HL-60 (cell line): Measurements from ENCODE around the gene BAHCC1.
A peak's percentile ranks its signal among the peaks of the same experiment; 100 is the strongest.
"Not testable (repeated sequence)": the region's sequence is repeated elsewhere in the genome, so short reads cannot be mapped to it uniquely, and the experiment has no call there.

Experiments used
- DNase-seq, 2 experiments: peaks; one replicate each; pipeline ENCODE4 v3.0.0-alpha.2; 2010 to 2020; ENCODE audit warnings: low read depth in 1 of 2, low spot score in 1 of 2
- H3K27ac ChIP-seq: fragments of 250-450 bp; sonication (Bioruptor Pico); replicated peaks from 2 replicates; pipeline ENCODE4 v1.5.1; 2020; ENCODE audit warnings: mild to moderate bottlenecking, moderate library complexity
- H3K27me3 ChIP-seq: fragments of 250-450 bp; sonication (Bioruptor Pico); 2 replicates; pipeline ENCODE4 v1.5.1; 2021; ENCODE audit warnings: mild to moderate bottlenecking, moderate library complexity; ENCODE audit not compliant: insufficient read depth, poor library complexity, severe bottlenecking
- H3K4me3 ChIP-seq: replicated peaks from 2 replicates; pipeline ENCODE4 v1.5.1; 2011; ENCODE audit warnings: mild to moderate bottlenecking, control low read depth, low read length; ENCODE audit not compliant: insufficient read depth
- CTCF ChIP-seq: IDR thresholded peaks from one replicate; pipeline ENCODE4 v1.5.1; 2011; ENCODE audit warnings: low read length, control low read depth, inconsistent platforms; ENCODE audit not compliant: insufficient read depth
- GABPA ChIP-seq: IDR thresholded peaks from 2 replicates; pipeline ENCODE4 v1.6.1; 2012; ENCODE audit warnings: low read depth
- POLR2AphosphoS5 ChIP-seq: IDR thresholded peaks from 2 replicates; pipeline ENCODE4 v1.6.1; 2012; ENCODE audit warnings: low read depth
- SPI1 ChIP-seq: IDR thresholded peaks from 2 replicates; pipeline ENCODE4 v1.6.1; 2012; ENCODE audit warnings: low read depth, mild to moderate bottlenecking, borderline replicate concordance
- TF ChIP-seq, protein P1 (sequence below): IDR thresholded peaks from 2 replicates; pipeline ENCODE4 v1.6.1; 2012; ENCODE audit warnings: low read depth; ENCODE audit not compliant: insufficient replicate concordance

The BAHCC1 gene

DNA sequence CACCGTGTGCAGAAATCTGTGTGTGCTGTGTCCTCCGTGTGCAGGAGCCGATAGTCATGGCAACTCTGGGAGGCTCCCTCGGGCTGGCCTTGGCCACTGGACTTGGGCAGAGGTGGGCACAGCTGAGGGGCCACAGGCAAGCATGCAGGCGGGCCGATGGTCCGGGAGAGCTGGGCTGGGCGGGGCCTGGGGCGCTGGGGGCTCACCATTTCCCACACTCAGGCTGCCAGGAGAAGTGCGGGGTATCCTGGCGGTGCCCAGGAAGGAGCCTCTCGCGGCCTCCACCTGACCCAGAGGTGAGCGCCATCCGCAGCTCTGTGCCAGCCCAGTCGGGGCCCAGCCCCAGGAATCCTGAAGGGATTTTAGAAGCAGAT, 28.4 kb downstream of the BAHCC1 start:
- H3K4me3 ChIP-seq: no peak overlapping the region
- TF ChIP-seq GABPA (no peak), SPI1 (no peak), POLR2AphosphoS5 (no peak), CTCF (no peak)
- TF ChIP-seq, protein P1, sequence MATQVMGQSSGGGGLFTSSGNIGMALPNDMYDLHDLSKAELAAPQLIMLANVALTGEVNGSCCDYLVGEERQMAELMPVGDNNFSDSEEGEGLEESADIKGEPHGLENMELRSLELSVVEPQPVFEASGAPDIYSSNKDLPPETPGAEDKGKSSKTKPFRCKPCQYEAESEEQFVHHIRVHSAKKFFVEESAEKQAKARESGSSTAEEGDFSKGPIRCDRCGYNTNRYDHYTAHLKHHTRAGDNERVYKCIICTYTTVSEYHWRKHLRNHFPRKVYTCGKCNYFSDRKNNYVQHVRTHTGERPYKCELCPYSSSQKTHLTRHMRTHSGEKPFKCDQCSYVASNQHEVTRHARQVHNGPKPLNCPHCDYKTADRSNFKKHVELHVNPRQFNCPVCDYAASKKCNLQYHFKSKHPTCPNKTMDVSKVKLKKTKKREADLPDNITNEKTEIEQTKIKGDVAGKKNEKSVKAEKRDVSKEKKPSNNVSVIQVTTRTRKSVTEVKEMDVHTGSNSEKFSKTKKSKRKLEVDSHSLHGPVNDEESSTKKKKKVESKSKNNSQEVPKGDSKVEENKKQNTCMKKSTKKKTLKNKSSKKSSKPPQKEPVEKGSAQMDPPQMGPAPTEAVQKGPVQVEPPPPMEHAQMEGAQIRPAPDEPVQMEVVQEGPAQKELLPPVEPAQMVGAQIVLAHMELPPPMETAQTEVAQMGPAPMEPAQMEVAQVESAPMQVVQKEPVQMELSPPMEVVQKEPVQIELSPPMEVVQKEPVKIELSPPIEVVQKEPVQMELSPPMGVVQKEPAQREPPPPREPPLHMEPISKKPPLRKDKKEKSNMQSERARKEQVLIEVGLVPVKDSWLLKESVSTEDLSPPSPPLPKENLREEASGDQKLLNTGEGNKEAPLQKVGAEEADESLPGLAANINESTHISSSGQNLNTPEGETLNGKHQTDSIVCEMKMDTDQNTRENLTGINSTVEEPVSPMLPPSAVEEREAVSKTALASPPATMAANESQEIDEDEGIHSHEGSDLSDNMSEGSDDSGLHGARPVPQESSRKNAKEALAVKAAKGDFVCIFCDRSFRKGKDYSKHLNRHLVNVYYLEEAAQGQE: no peak
- H3K27me3 ChIP-seq: no peaks in the 10 kb centered on the region
- no peak overlapping the region for H3K27ac ChIP-seq
- no peak for DNase-seq

GRCh38 chr17:81424151-81425017, 29.1 kb downstream of the BAHCC1 start:
- no peak for DNase-seq
- Histone ChIP-seq H3K4me3 (no peak overlapping the region), H3K27me3 (no peaks in the 10 kb centered on the region), H3K27ac (no peak overlapping the region)
- TF ChIP-seq POLR2AphosphoS5 (peak; percentile 66), CTCF (no peak)

DNA sequence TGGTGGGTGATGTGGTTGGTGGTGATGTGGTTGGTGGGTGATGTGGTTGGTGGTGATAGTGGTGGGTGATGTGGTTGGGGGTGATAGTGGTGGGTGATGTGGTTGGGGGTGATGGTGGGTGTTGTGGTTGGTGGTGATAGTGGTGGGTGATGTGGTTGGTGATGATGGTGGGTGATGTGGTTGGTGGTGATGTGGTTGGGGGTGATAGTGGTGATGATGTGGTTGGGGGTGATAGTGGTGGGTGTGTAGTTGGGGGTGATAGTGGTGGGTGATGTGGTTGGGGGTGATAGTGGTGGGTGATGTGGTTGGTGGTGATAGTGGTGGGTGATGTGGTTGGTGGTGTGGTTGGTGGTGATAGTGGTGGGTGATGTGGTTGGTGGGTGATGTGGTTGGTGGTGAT, 29.8 kb downstream of the BAHCC1 start:
- DNase-seq: not testable (repeated sequence)

GRCh38 chr17:81425716-81426392, 30.6 kb downstream of the BAHCC1 start:
- not testable (repeated sequence) for H3K27me3 ChIP-seq, DNase-seq, H3K27ac ChIP-seq, H3K4me3 ChIP-seq

More for the DNA sequence above, 29.8 kb downstream of the BAHCC1 start:
- not testable (repeated sequence) for H3K4me3 ChIP-seq, H3K27ac ChIP-seq, H3K27me3 ChIP-seq

- peak overlapping the region; percentile 97 for H3K27ac ChIP-seq
- no peak overlapping the region for H3K4me3 ChIP-seq
- TF ChIP-seq, protein P1: no peak
- no peak for TF ChIP-seq GABPA
- no peak for TF ChIP-seq CTCF
- no peak for TF ChIP-seq SPI1
- no peak for TF ChIP-seq POLR2AphosphoS5
- peak in 1 of 2 experiments; percentile 56 for DNase-seq
- no peaks in the 10 kb centered on the region for H3K27me3 ChIP-seq
These were observed 31.3 kb downstream of the BAHCC1 start for GRCh38 chr17:81426393-81427172.
